K562 (cell line): ENCODE data around the gene DNAH3. TPM values are rescaled to one million over a fixed set of nuclear protein-coding genes. Genes with fewer than 3 reads are reported as not detected.
A peak's percentile ranks its signal among the peaks of the same experiment; 100 is the strongest.

ENCODE experiments used
- BACH1 ChIP-seq: fragments of 200-800 bp; sonication (Bioruptor generic); IDR thresholded peaks from 2 replicates; pipeline ENCODE4 v1.6.1; 2016; ENCODE audit warnings: missing genetic modification characterization, missing compliant biosample characterization
- CAMTA2 ChIP-seq: fragments of 250-450 bp; sonication (Bioruptor Pico); conservative IDR thresholded peaks from 2 replicates; pipeline ENCODE4 v1.5.1; 2022
- DEAF1 ChIP-seq: fragments of 450-650 bp; formaldehyde crosslinking; IDR thresholded peaks from 2 replicates; pipeline ENCODE4 v1.4.0; 2020; ENCODE audit warnings: mild to moderate bottlenecking, moderate library complexity
- NCOA1 ChIP-seq: fragments of 450-650 bp; IDR thresholded peaks from 2 replicates; pipeline ENCODE4 v1.6.1; 2016; ENCODE audit warnings: low read depth
- PHB ChIP-seq: fragments of 250-450 bp; sonication (Bioruptor Pico); IDR thresholded peaks from 2 replicates; pipeline ENCODE4 v1.5.0; 2021
- PPARD ChIP-seq: fragments of 250-450 bp; sonication (Bioruptor Pico); IDR thresholded peaks from 2 replicates; pipeline ENCODE4 v1.8.0; 2022; ENCODE audit warnings: inconsistent platforms, mild to moderate bottlenecking, moderate library complexity
- SAFB ChIP-seq: fragments of 200-400 bp; formaldehyde crosslinking; IDR thresholded peaks from 2 replicates; pipeline ENCODE4 v1.6.1; 2017; ENCODE audit warnings: low read depth, low read length, borderline replicate concordance
- SFPQ ChIP-seq: fragments of 200-400 bp; formaldehyde crosslinking; IDR thresholded peaks from 2 replicates; pipeline ENCODE4 v1.6.1; 2017; ENCODE audit warnings: mild to moderate bottlenecking, low read depth, low read length, moderate library complexity
- SIN3B ChIP-seq: fragments of 450-650 bp; IDR thresholded peaks from 2 replicates; pipeline ENCODE4 v1.6.1; 2017; ENCODE audit warnings: low read depth, mild to moderate bottlenecking, moderate library complexity
- TSC22D4 ChIP-seq: fragments of 450-650 bp; IDR thresholded peaks from 2 replicates; pipeline ENCODE4 v1.6.1; 2016; ENCODE audit warnings: missing genetic modification characterization, missing biosample characterization, control low read depth
- ZNF263 ChIP-seq: sonication (generic); formaldehyde crosslinking; IDR thresholded peaks from 2 replicates; pipeline ENCODE4 v1.8.0; 2022; ENCODE audit warnings: mild to moderate bottlenecking, missing genetic modification reagents, borderline replicate concordance
- ZNF398 ChIP-seq: fragments of 250-450 bp; sonication (Bioruptor Pico); IDR thresholded peaks from 2 replicates; pipeline ENCODE4 v1.8.0; 2021; ENCODE audit warnings: moderate library complexity, mild to moderate bottlenecking, inconsistent platforms
- ZNF77 ChIP-seq: fragments of 250-450 bp; sonication (Bioruptor Pico); IDR thresholded peaks from 2 replicates; pipeline ENCODE4 v1.5.0; 2020
- polyA plus RNA-seq, 8 experiments: library from polyadenylated mRNA; depleted of rRNA in 4 of 8; stranded (reverse) in 5 of 8; unstranded in 3 of 8; fragments of >200 nt; fragmentation: Nextera tagmentation in 2 of 8; fragmentation: Illumina TruSeq in 1 of 8; extraction: Ambion mirVana in 2 of 8; extraction: Trizol in 1 of 8; gene quantifications; 2 replicates each; pipeline versions ENCODE4 v1.2.1 to v1.2.3, GENCODE V29; 2011 to 2014; ENCODE audit warnings: inconsistent platforms in 1 of 8, missing spikeins in 1 of 8
- total RNA-seq, 7 experiments: library from RNA; depleted of rRNA in 6 of 7; stranded (reverse); fragments of >200 nt in 6 of 7; fragmentation: Illumina TruSeq in 2 of 7; extraction: Trizol in 2 of 7; gene quantifications; 2 replicates each; pipeline versions ENCODE4 v1.2.1 to v1.2.3, GENCODE V29; 2011 to 2021; ENCODE audit warnings: low replicate concordance in 1 of 7
- TF ChIP-seq, protein P1 (sequence below): fragments of 450-650 bp; IDR thresholded peaks from 2 replicates; pipeline ENCODE4 v1.6.1; 2016; ENCODE audit warnings: low read depth

The DNAH3 gene
- total and polyA plus RNA-seq, 9 of the 15 experiments (the other 6 are each of a cell fraction or from before 2014, with no cell fraction given) = 0.32 to 0.84 (median 0.44) TPM

- TF ChIP-seq, protein P1, sequence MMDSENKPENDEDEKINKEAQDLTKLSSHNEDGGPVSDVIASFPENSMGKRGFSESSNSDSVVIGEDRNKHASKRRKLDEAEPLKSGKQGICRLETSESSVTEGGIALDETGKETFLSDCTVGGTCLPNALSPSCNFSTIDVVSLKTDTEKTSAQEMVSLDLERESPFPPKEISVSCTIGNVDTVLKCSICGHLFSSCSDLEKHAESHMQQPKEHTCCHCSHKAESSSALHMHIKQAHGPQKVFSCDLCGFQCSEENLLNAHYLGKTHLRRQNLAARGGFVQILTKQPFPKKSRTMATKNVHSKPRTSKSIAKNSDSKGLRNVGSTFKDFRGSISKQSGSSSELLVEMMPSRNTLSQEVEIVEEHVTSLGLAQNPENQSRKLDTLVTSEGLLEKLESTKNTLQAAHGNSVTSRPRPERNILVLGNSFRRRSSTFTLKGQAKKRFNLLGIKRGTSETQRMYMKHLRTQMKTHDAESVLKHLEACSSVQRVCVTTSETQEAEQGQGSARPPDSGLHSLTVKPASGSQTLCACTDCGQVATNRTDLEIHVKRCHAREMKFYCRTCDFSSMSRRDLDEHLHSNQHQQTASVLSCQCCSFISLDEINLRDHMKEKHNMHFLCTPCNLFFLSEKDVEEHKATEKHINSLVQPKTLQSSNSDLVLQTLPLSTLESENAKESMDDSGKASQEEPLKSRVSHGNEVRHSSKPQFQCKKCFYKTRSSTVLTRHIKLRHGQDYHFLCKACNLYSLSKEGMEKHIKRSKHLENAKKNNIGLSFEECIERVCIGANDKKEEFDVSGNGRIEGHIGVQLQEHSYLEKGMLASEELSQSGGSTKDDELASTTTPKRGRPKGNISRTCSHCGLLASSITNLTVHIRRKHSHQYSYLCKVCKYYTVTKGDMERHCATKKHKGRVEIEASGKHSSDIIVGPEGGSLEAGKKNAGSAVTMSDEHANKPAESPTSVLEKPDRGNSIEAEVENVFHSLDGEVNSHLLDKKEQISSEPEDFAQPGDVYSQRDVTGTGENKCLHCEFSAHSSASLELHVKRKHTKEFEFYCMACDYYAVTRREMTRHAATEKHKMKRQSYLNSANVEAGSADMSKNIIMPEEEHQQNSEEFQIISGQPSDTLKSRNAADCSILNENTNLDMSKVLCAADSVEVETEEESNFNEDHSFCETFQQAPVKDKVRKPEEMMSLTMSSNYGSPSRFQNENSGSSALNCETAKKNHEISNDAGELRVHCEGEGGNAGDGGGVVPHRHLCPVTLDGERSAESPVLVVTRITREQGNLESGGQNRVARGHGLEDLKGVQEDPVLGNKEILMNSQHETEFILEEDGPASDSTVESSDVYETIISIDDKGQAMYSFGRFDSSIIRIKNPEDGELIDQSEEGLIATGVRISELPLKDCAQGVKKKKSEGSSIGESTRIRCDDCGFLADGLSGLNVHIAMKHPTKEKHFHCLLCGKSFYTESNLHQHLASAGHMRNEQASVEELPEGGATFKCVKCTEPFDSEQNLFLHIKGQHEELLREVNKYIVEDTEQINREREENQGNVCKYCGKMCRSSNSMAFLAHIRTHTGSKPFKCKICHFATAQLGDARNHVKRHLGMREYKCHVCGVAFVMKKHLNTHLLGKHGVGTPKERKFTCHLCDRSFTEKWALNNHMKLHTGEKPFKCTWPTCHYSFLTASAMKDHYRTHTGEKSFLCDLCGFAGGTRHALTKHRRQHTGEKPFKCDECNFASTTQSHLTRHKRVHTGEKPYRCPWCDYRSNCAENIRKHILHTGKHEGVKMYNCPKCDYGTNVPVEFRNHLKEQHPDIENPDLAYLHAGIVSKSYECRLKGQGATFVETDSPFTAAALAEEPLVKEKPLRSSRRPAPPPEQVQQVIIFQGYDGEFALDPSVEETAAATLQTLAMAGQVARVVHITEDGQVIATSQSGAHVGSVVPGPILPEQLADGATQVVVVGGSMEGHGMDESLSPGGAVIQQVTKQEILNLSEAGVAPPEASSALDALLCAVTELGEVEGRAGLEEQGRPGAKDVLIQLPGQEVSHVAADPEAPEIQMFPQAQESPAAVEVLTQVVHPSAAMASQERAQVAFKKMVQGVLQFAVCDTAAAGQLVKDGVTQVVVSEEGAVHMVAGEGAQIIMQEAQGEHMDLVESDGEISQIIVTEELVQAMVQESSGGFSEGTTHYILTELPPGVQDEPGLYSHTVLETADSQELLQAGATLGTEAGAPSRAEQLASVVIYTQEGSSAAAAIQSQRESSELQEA = no peak
- TF ChIP-seq DEAF1 (peak; percentile 98), NCOA1 (no peak), ZNF77 (CRISPR knock-in tag) (peak; percentile 97), CAMTA2 (CRISPR knock-in tag) (peak; percentile 96), PPARD (CRISPR knock-in tag) (peak; percentile 99), SFPQ (no peak), TSC22D4 (tag) (peak; percentile 83; the same call in 1 of the 2 replicates), SIN3B (no peak), ZNF263 (no peak), BACH1 (tag) (peak; percentile 100), ZNF398 (CRISPR knock-in tag) (peak; percentile 97), PHB (CRISPR knock-in tag) (peak; percentile 97; the same call in 1 of the 2 replicates), SAFB (no peak)
These were observed 205.6 kb downstream of the DNAH3 start (continued) for GRCh38 chr16:20944861-20945574.
